Activated CD4-positive, alpha-beta T cell treated with anti-CD3 and anti-CD28 coated beads, Interleukin-2, Interleukin-4, amounts not matched to agents 100 ng/mL and 50 ng/mL, durations not matched to agents 16 hours and 8 hours (primary cell): ENCODE measurements around the gene CORO1C.
A peak's percentile ranks its signal among the peaks of the same experiment; 100 is the strongest.

Experiments used
- DNase-seq: peaks from one replicate; pipeline ENCODE4 v3.0.0-alpha.2; 2020; ENCODE audit warnings: low spot score

Gene CORO1C

GRCh38 chr12:108724890-108725151 lies 6.5 kb downstream of the CORO1C start:
- no peak for DNase-seq

- DNase-seq = peak; percentile 60
Observed at GRCh38 chr12:108724054-108724889, 7.0 kb downstream of the CORO1C start.

DNA sequence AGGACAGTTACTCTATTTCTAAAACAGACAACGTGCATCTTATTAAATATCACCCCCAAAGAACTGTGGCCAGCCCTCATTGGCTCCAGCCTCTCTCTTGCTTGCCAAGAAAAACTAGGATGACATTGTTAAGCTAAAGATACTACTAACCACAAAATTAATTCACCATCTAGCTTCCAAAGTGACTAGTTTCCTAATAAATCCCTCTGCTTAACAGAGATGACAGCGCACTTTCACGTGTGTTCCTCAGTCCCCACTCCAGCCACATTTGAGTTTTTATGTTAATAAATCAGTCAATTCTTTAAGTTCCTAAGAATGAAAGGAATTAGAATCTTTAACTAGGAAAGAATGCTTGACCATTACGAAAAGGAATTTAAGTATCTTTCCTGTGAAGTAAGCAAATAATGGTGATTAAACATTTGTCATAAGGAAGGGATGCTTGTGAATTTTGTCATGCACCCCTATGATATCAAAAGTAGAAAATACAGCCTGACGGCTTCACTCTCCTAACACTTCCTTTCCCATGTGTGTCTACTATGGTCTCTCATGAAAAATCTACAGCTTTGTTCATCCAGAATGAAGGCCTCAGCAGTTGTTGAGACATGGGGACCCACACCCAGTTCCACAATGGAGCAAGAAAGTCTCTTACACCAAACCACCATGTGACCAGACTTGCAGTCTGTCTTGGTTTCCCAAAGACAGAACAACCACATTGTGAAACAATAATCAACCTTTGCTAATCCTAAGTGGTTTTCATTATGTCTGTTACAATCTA lies 8.1 kb downstream of the CORO1C start:
- peak; percentile 55 for DNase-seq

DNA sequence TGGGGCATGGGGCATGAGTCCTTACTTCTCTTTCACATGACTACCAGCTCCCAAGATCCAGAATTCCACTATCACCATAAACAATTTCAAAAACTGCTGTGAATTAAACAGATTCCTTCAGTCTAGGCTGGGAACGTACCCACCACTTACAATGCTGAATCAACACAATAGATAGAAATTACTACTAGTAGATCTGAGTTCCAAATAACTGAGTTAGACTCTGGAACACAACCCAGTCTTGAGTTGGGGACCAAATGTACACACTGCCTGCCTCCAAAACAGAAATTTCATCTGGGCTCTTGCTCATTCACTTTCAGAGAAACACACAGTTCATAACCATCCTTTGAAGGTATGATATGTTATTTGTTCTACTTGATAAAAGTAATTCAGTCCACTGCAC lies 8.9 kb downstream of the CORO1C start:
- DNase-seq = no peak

DNA sequence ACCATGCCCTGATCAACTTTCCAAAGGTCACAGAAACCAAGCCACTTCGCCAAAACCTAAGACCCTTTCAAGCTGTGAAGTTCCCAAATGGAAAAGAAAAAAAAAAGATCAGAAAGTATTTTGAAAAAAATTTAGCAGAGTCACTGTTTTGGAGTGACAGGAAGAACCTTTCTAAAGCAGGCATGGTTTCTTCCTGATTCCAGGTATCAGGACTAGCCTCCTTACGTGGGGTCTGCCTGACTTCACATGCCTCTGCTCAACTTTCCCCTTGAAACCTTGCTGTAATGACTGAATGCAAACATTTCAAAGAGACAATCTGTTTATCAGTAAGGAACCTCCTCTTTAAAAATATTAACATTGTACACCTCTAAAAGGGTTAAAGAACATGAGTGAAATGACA lies 9.5 kb downstream of the CORO1C start:
- DNase-seq = no peak

DNA sequence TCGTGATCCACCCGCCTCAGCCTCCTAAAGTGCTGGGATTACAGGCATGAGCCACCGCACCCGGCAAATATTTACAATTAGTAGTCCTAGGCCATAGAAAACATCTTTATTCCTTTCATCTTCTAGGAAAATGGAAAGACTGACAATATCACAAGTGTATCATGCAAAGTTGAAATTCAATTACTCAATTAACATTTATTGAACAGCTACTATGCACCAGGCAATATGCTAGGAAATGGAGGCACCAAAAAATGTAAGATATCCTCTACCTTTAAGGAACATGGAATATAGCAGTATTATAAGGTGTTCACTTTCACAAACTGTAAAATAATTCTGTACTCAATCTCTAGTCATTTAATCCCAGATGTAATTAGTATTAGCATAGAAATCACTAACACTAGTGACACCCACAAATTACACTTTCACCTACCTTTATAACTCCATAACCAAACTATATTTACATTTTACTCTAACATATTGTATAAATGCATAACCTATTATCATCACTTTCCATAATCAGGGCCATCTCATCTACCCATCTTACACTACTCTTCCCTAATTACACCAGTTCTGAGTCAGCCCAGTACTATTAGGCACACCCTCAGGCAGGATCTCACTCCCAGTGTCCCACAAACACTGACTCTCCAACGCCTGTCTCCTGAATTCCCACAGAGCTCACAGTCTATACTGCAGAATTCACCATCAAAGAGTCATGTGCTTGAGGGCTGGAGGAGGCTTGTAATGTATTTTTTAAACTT lies 10.4 kb downstream of the CORO1C start:
- no peak for DNase-seq

DNA sequence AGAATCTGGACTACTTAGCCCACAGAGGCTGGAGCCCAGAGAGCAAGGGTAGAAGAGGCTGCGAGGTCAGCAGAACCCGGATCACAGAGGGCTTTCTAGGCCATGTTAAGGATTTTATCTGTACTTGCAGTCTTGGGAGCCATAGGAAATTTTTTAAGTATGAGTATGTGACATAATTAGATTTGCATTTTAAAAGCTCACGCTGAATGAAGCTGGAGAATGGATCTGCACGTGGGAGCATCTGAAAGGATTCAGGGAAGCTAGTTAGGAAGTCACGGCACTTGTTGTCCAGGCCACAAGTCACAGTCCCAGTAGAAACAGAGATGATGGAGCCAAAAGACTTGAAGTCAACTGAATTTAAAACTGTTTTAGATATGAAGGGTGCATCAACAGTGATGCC lies 14.1 kb downstream of the CORO1C start:
- no peak for DNase-seq

DNA sequence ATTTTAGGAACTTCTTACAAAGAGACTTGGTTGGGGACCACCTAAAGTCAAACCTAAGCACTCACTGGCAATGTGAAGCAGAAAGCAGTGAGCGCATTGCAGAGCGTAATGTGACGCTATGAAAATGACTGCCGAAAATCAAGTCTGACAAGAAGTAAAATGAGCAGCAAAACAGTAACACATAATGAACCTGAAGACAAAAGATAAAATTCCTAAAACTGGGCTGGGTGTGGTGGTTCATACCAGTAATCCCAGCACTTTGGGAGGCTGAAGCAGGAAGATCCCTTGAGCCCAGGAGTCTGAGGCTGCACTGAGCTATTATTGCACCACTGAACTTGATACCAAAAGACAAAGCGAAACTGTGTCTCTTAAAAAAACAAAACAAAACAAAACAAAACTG lies 16.5 kb downstream of the CORO1C start:
- DNase-seq = no peak

DNA sequence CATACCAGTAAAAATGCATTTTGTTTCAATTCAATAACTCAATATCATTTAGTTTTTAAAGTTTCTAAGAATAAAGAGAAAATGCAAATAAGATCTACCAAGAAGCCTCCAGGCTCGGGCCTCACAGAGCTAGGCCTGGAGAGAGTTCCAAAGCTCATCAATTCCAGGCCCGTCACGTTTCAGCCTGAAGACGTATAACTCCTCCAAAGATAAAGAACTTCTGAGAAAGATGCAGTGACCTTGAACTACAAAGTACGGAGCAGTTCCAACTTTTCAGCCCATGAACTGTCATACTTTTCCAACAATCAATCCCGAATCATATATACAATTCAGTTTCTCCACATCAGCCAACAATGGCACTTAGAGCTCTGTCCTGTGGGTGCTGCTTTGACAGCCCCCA lies 17.8 kb downstream of the CORO1C start:
- DNase-seq = no peak

DNA sequence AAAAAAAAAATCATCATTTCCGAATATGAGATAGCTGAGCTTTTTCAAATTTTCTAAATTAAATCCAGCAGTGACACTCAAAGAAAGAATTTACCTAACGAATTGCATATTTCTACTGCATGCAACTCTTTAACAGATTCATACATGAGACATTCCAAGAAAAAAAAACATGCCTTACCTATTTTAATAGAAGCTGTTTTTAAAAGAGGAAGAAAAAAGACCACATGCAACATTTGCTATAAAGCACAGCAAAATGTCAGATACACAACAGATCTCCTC lies 18.5 kb downstream of the CORO1C start:
- no peak for DNase-seq

GRCh38 chr12:108712165-108712924 lies 19.0 kb downstream of the CORO1C start:
- DNase-seq = no peak

- DNase-seq = no peak
Observed at GRCh38 chr12:108711489-108712164, 19.7 kb downstream of the CORO1C start.

- no peak for DNase-seq
Observed at GRCh38 chr12:108709697-108710096, 21.6 kb downstream of the CORO1C start.

- DNase-seq = no peak
Observed at GRCh38 chr12:108704527-108704926, 26.8 kb downstream of the CORO1C start.

GRCh38 chr12:108702595-108703320 lies 28.6 kb downstream of the CORO1C start:
- no peak for DNase-seq

- DNase-seq = peak; percentile 49
Observed at GRCh38 chr12:108701779-108702441, 29.4 kb downstream of the CORO1C start.

DNA sequence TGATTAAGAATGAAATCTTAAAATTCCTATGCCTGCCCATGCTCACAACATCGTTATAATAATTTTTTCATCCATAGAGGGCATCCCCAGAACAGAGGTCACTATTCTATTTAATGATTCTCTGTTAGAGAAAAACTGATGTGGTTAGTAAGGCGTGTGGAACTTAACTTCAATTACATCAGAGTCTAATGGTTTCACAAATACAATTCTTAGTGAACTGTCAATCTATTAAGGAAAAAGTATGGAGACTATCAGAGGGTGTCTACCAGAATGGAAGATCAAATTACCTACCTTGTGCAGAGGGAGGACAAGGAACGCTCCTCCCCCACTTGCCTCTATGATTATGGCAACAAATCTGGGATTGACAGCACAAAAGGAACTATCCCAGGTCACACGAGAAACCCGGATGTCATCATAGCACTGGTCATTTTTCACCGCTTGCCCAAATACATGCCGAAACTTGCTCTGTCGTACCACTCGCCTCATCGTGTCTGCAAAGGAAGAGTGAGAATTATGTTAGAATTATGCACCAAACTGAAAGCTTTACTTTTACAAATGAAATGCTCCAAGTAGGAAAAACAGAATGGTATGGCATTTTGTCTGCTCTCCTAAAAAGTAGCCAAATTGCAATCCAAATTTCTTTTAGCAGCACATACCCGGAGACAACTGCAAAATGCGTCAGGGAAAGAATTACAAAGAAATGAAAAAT lies 30.3 kb downstream of the CORO1C start:
- no peak for DNase-seq

DNA sequence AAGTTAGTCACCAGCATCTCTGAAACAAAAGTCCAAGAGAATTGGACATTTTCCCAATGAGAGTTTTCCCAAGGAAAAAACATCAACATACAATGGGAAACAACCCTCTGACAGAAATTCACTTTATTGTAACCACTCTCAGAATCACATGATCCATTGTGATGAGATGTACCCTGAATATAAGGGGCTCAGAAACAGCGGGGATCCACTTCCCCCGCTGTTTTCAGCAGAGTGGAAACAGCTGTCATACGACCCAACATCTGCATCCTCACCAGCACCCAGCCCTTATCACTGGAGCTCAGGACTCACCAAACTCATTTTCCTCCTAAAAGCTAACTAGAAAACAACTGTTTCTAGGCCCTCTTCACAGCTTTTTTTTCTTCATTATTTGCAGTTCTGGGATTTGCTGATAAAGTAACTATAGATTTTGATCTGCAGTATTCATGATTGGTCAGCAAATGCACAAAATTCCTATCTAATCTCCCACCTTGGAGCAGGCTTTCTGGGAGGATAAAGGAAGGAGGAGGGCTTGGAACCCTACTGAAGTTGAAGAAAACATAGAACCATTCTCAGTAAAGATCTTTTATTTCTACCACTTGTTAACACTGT lies 31.3 kb downstream of the CORO1C start:
- no peak for DNase-seq

DNA sequence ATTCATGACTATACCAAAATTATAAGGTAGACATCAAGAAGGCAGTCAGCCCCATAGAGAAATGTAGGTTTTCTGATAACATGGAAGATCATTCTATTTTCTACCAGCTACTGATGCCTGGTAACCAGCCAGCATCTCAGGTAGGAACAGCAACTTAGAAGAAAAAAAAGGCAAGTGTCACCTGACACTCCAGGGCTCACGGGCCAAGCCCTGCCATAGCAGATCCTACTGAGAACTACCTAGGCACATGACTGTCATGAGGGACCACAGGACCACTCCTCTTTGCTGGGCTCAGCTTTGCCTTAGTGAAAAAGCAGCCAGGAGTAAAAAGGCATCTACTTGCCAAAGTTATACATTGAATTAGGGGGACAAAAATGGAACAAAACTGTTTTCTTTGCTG lies 33.4 kb downstream of the CORO1C start:
- DNase-seq = no peak

DNA sequence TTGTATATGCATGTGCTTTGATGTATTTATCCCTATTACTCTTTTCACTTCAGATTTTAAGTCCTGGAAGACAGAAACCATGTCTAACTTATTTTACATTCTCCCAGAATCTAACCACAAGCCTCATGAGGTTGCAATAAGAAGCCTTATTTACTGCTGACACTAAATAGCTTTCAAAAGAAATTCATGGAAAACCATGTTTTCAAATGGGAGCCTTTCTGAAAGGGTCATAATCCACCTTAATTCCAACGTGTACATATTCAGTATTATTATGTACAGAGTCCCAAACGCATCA lies 34.4 kb downstream of the CORO1C start:
- no peak for DNase-seq
